Neural cell (in vitro differentiated cells): ENCODE measurements around the gene DNER. TPM values are rescaled to one million over a fixed set of nuclear protein-coding genes. Genes with fewer than 3 reads are reported as not detected.

Experiments
- H2AFZ ChIP-seq: fragments of 200-600, 300-800 bp; sonication (generic), shearing (Covaris generic); 2 replicates; pipeline ENCODE4 v1.6.0; 2014; ENCODE audit warnings: low read depth, mild to moderate bottlenecking, antibody characterized with exemption, low read length, moderate library complexity
- H3F3A ChIP-seq: fragments of 200-600 bp; shearing (Covaris generic); 2 replicates; pipeline ENCODE4 v1.6.1; 2016; ENCODE audit warnings: mild to moderate bottlenecking, moderate library complexity, mixed read lengths, antibody characterized with exemption, low read length; ENCODE audit not compliant: insufficient read depth, poor library complexity, severe bottlenecking
- H3K27ac ChIP-seq: fragments of 200-600, 300-800 bp; sonication (generic), shearing (Covaris generic); 2 replicates; pipeline ENCODE4 v1.5.1; 2014; ENCODE audit warnings: mild to moderate bottlenecking, low read length, moderate library complexity
- H3K27me3 ChIP-seq: fragments of 300-800, 200-600 bp; sonication (generic), shearing (Covaris generic); 2 replicates; pipeline ENCODE4 v1.6.0; 2014; ENCODE audit warnings: mild to moderate bottlenecking, low read depth, low read length, moderate library complexity; ENCODE audit not compliant: insufficient read depth
- H3K36me3 ChIP-seq: fragments of 300-800, 200-600 bp; sonication (generic), shearing (Covaris generic); 2 replicates; pipeline ENCODE4 v1.5.1; 2014; ENCODE audit warnings: mild to moderate bottlenecking, antibody characterized with exemption, low read length, moderate library complexity; ENCODE audit not compliant: insufficient read depth
- H3K4me2 ChIP-seq: fragments of 300-800, 200-600 bp; sonication (generic), shearing (Covaris generic); 2 replicates; pipeline ENCODE4 v1.6.0; 2014; ENCODE audit warnings: mild to moderate bottlenecking, low read length
- H3K4me3 ChIP-seq: fragments of 300-800, 200-600 bp; sonication (generic), shearing (Covaris generic); 2 replicates; pipeline ENCODE4 v1.5.1; 2014; ENCODE audit warnings: mild to moderate bottlenecking, low read length, moderate library complexity
- H3K79me2 ChIP-seq: fragments of 200-600 bp; shearing (Covaris generic); replicated peaks from 2 replicates; pipeline ENCODE4 v1.6.0; 2014; ENCODE audit warnings: mild to moderate bottlenecking, low read length, moderate library complexity; ENCODE audit not compliant: insufficient read depth
- H3K9ac ChIP-seq: fragments of 300-800, 200-600 bp; sonication (generic), shearing (Covaris generic); 2 replicates; pipeline ENCODE4 v1.6.1; 2016; ENCODE audit warnings: mild to moderate bottlenecking, low read length, mixed read lengths
- H3K9me2 ChIP-seq: fragments of 200-600 bp; shearing (Covaris generic); 2 replicates; pipeline ENCODE4 v1.6.1; 2016; ENCODE audit warnings: mild to moderate bottlenecking, low read length, mixed read lengths; ENCODE audit not compliant: insufficient read depth
- H3K9me3 ChIP-seq: fragments of 200-600, 300-800 bp; sonication (generic), shearing (Covaris generic); 2 replicates; pipeline ENCODE4 v1.6.1; 2016; ENCODE audit warnings: mild to moderate bottlenecking, mixed run types, low read length, moderate library complexity, mixed read lengths
- H4K20me1 ChIP-seq: fragments of 200-600 bp; shearing (Covaris generic); 2 replicates; pipeline ENCODE4 v1.6.1; 2016; ENCODE audit warnings: mild to moderate bottlenecking, mixed run types; ENCODE audit not compliant: insufficient read depth
- CTCF ChIP-seq: fragments of 450-650 bp; IDR thresholded peaks from 2 replicates; pipeline ENCODE4 v1.5.1; 2014; ENCODE audit warnings: antibody characterized with exemption, mild to moderate bottlenecking, moderate library complexity; ENCODE audit not compliant: poor library complexity, severe bottlenecking
- EP300 ChIP-seq: fragments of 450-650 bp; conservative IDR thresholded peaks from 2 replicates; pipeline ENCODE4 v1.6.1; 2014; ENCODE audit warnings: antibody characterized with exemption, mild to moderate bottlenecking, moderate library complexity; ENCODE audit not compliant: poor library complexity, severe bottlenecking
- EZH2 ChIP-seq: fragments of 200-600, 300-800 bp; shearing (Covaris generic), sonication (generic); IDR thresholded peaks from 2 replicates; pipeline ENCODE4 v1.6.1; 2014; ENCODE audit warnings: antibody characterized with exemption, low read length, borderline replicate concordance, mild to moderate bottlenecking; ENCODE audit not compliant: insufficient read depth, poor library complexity, severe bottlenecking
- MXI1 ChIP-seq: fragments of 450-650 bp; conservative IDR thresholded peaks from 2 replicates; pipeline ENCODE4 v1.6.1; 2014; ENCODE audit warnings: antibody characterized with exemption, mild to moderate bottlenecking; ENCODE audit not compliant: poor library complexity, severe bottlenecking
- POLR2AphosphoS5 ChIP-seq: IDR thresholded peaks from 2 replicates; pipeline ENCODE4 v1.6.1; 2012
- RAD21 ChIP-seq: fragments of 450-650 bp; conservative IDR thresholded peaks from 2 replicates; pipeline ENCODE4 v1.6.1; 2014; ENCODE audit warnings: antibody characterized with exemption, mild to moderate bottlenecking, moderate library complexity
- REST ChIP-seq: IDR thresholded peaks from 2 replicates; pipeline ENCODE4 v1.6.1; 2012; ENCODE audit warnings: borderline replicate concordance
- SMC3 ChIP-seq: fragments of 450-650 bp; conservative IDR thresholded peaks from 2 replicates; pipeline ENCODE4 v1.6.1; 2014; ENCODE audit warnings: antibody characterized with exemption, mild to moderate bottlenecking, moderate library complexity; ENCODE audit not compliant: poor library complexity
- TAF1 ChIP-seq: IDR thresholded peaks from 2 replicates; pipeline ENCODE4 v1.6.1; 2012; ENCODE audit warnings: low read depth
- polyA plus RNA-seq: library from polyadenylated mRNA; depleted of rRNA; stranded (reverse); fragments of >200 nt; gene quantifications from 2 replicates; pipeline ENCODE4 v1.2.3, GENCODE V29; 2014

Gene DNER
- polyA plus RNA-seq, 1 donor from 2014 or later = 310 TPM

- H3F3A ChIP-seq = no peaks in the 10 kb centered on the region
- H2AFZ ChIP-seq = no peak overlapping the region
- TF ChIP-seq SMC3 (no peak), EZH2 (no peak), CTCF (no peak), MXI1 (no peak), REST (no peak), TAF1 (no peak), RAD21 (no peak), POLR2AphosphoS5 (no peak), EP300 (no peak)
- no peaks in the 10 kb centered on the region for H3K9me2 ChIP-seq
- H3K9me3 ChIP-seq = peaks cover 3% of the 10 kb centered on the region
- no peaks in the 10 kb centered on the region for H3K79me2 ChIP-seq
- H3K36me3 ChIP-seq = peaks cover 4% of the 10 kb centered on the region
- H3K4me3 ChIP-seq = no peak overlapping the region
- H3K27ac ChIP-seq = no peak overlapping the region
- no peaks in the 10 kb centered on the region for H4K20me1 ChIP-seq
- no peak overlapping the region for H3K4me2 ChIP-seq
- H3K27me3 ChIP-seq = no peaks in the 10 kb centered on the region
- no peak overlapping the region for H3K9ac ChIP-seq
Measured at GRCh38 chr2:229393926-229394325, 320.4 kb downstream of the DNER start.

- Histone ChIP-seq H3K27ac (no peak overlapping the region), H3K4me2 (no peak overlapping the region), H3K4me3 (no peak overlapping the region), H3K79me2 (no peaks in the 10 kb centered on the region), H2AFZ (no peak overlapping the region), H3K9me2 (no peaks in the 10 kb centered on the region), H3F3A (no peaks in the 10 kb centered on the region), H3K9me3 (peaks cover 3% of the 10 kb centered on the region), H4K20me1 (no peaks in the 10 kb centered on the region), H3K36me3 (peaks cover 8% of the 10 kb centered on the region), H3K9ac (no peak overlapping the region), H3K27me3 (no peaks in the 10 kb centered on the region)
- TF ChIP-seq CTCF = no peak
- TF ChIP-seq TAF1 = no peak
- no peak for TF ChIP-seq SMC3
- no peak for TF ChIP-seq POLR2AphosphoS5
- TF ChIP-seq EP300 = no peak
- TF ChIP-seq EZH2 = no peak
- TF ChIP-seq REST = no peak
- TF ChIP-seq RAD21 = no peak
- TF ChIP-seq MXI1 = no peak
Measured at GRCh38 chr2:229392196-229392595, 322.2 kb downstream of the DNER start.
